Measurements from ENCODE around the gene SLC43A1. TPM values are rescaled to one million over a fixed set of nuclear protein-coding genes. Genes with fewer than 3 reads are reported as not detected.
A peak's percentile ranks its signal among the peaks of the same experiment; 100 is the strongest.

The SLC43A1 gene
- total and polyA plus RNA-seq, 4 experiments from 2014 or later, result 14.8 to 21.7 (median 18.6) TPM

DNA sequence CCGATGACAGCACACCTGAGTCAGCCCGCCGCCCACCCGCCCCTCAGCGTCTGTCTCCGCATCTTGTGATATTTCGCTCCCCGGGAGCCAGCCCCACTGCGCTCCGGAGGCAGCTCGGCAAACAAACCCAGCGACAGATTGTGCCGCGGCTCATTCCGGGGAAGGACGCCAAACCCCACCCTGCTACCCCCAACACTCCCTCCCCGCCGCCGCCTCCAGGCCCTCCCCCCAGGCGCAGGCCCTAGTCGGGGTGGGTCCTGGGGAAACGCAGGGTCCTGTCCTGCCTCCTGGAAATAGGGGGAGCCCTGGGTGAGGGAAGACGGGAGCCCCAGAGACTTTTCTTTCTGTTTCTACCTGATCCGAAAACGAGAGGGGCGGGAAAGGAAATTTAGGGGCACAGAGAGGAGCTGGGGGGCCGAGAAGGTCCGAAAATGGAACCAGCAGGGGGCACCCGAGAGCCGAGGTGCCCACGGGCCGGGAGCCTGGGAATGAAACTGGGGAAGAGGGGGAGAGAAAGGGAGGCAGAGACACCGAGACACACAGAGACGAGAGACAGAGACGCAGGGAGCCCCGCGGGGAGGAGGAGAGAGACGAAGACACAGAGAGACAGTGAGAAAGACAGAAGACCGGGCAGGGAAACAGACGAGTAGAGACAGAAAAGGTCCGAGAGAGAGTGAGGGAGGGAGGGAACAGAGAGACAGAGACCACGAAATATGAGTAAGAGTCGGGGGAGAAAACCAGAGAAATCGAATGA lies 56.9 kb downstream of the SLC43A1 start:
- Histone ChIP-seq H3K27ac (ENCODE audit: low read depth, low read length) (no peak overlapping the region), H3K36me3 (ENCODE audit: insufficient read depth, low read length) (no peaks in the 10 kb centered on the region), H3K9me3 (ENCODE audit: control insufficient read depth in 1 of 2, low read length in 2 of 2) (no peaks in the 10 kb centered on the region), H3K4me1 (ENCODE audit: insufficient read depth, low read length) (peaks cover 40% of the 10 kb centered on the region), H3K27me3 (ENCODE audit: insufficient read depth, low read length) (peaks cover 17% of the 10 kb centered on the region), H3K4me3 (ENCODE audit: low read length in 2 of 2) (peak overlapping the region; percentile 33 to 44)
- Mint-ChIP-seq H3K27ac (peak overlapping the region in 5 of 7 donors; percentile 48 to 81 (median 56)), H3K36me3 (no peaks in the 10 kb centered on the region), H3K4me1 (peaks cover 16 to 31% (median 24%) of the 10 kb centered on the region in 4 donors), H3K4me3 (peak overlapping the region; percentile 86 to 95 (median 91)), H3K27me3 (peaks cover 18 to 35% of the 10 kb centered on the region in 2 donors), H3K9me3 (peaks cover 0 to 1% (median 0%) of the 10 kb centered on the region in 8 donors)
- intact Hi-C loops (cut with micrococcal nuclease), result loop anchor here (1.0 to 5.0 kb wide), 4 partner anchors 34 to 1054 kb away; no protein-coding TSS in a partner anchor
- POLR2A ChIA-PET (ENCODE audit: partially characterized antibody), result interaction anchor here (0.6 to 2.3 kb wide), 8 partner anchors 20 to 284 kb away, joined by 3 to 12 read pairs (median 3); no protein-coding TSS in a partner anchor
- peak in 4 of 5 donors; percentile 18 to 42 (median 28) for DNase-seq
- CTCF ChIA-PET (ENCODE audit: partially characterized antibody), result interaction anchor here (0.6 to 8.2 kb wide), 41 partner anchors 9 to 342 kb away, joined by 3 to 187 read pairs (median 5); partner anchors contain the start of genes P2RX3, PRG2, SLC43A1 and SLC43A3

GRCh38 chr11:57458060-57458409 lies 57.5 kb downstream of the SLC43A1 start:
- H3K36me3 Mint-ChIP-seq, result no peaks in the 10 kb centered on the region

GRCh38 chr11:57457643-57458023 lies 57.9 kb downstream of the SLC43A1 start:
- Mint-ChIP-seq H3K27ac (peak overlapping the region in 3 of 7 donors; percentile 24 to 81 (median 73)), H3K9me3 (peaks cover 0 to 1% (median 0%) of the 10 kb centered on the region in 8 donors), H3K4me1 (peaks cover 16 to 31% (median 24%) of the 10 kb centered on the region in 4 donors), H3K27me3 (peaks cover 20 to 31% of the 10 kb centered on the region in 2 donors), H3K36me3 (no peaks in the 10 kb centered on the region), H3K4me3 (peak overlapping the region; percentile 60 to 93 (median 70))
- H3K27me3 ChIP-seq (ENCODE audit: insufficient read depth, low read length), result peaks cover 17% of the 10 kb centered on the region
- H3K9me3 ChIP-seq (ENCODE audit: control insufficient read depth in 1 of 2, low read length in 2 of 2), result no peaks in the 10 kb centered on the region
- CTCF ChIA-PET (ENCODE audit: partially characterized antibody), result interaction anchor here (0.5 to 8.2 kb wide), 50 partner anchors 8 to 1067 kb away, joined by 3 to 187 read pairs (median 4); partner anchors contain the start of genes P2RX3, PRG2, SLC43A1 and SLC43A3
- DNase-seq, result no peak
- no peak overlapping the region for H3K27ac ChIP-seq (ENCODE audit: low read depth, low read length)
- no peaks in the 10 kb centered on the region for H3K36me3 ChIP-seq (ENCODE audit: insufficient read depth, low read length)
- peak overlapping the region in 1 of 2 donors; percentile 3 for H3K4me3 ChIP-seq (ENCODE audit: low read length in 2 of 2)
- POLR2A ChIA-PET (ENCODE audit: partially characterized antibody), result interaction anchor here (0.6 to 2.3 kb wide), 9 partner anchors 21 to 285 kb away, joined by 3 to 12 read pairs (median 3); no protein-coding TSS in a partner anchor
- intact Hi-C loops (cut with micrococcal nuclease), result loop anchor here (1.0 to 5.0 kb wide), 9 partner anchors 23 to 1055 kb away; no protein-coding TSS in a partner anchor
- peaks cover 40% of the 10 kb centered on the region for H3K4me1 ChIP-seq (ENCODE audit: insufficient read depth, low read length)

More at GRCh38 chr11:57458060-57458409, 57.5 kb downstream of the SLC43A1 start:
- peak overlapping the region in 1 of 7 donors; percentile 81 for H3K27ac Mint-ChIP-seq
- peaks cover 16 to 31% (median 24%) of the 10 kb centered on the region in 4 donors for H3K4me1 Mint-ChIP-seq
- no peak overlapping the region for H3K4me3 ChIP-seq (ENCODE audit: low read length in 2 of 2)
- ChIA-PET CTCF (ENCODE audit: partially characterized antibody) (interaction anchor here (0.6 to 8.2 kb wide), 50 partner anchors 8 to 1066 kb away, joined by 3 to 187 read pairs (median 4); partner anchors contain the start of genes P2RX3, PRG2, SLC43A1 and SLC43A3), POLR2A (ENCODE audit: partially characterized antibody) (interaction anchor here (0.8 to 2.3 kb wide), 8 partner anchors 20 to 285 kb away, joined by 3 to 12 read pairs (median 3); no protein-coding TSS in a partner anchor)
- H3K36me3 ChIP-seq (ENCODE audit: insufficient read depth, low read length), result no peaks in the 10 kb centered on the region
- peaks cover 40% of the 10 kb centered on the region for H3K4me1 ChIP-seq (ENCODE audit: insufficient read depth, low read length)
- H3K27ac ChIP-seq (ENCODE audit: low read depth, low read length), result no peak overlapping the region
- intact Hi-C loops (cut with micrococcal nuclease), result loop anchor here (1.0 to 5.0 kb wide), 4 partner anchors 34 to 1054 kb away; no protein-coding TSS in a partner anchor
- H3K27me3 Mint-ChIP-seq, result peaks cover 20 to 35% of the 10 kb centered on the region in 2 donors
- DNase-seq, result peak in 2 of 5 donors; percentile 9 to 54
- H3K4me3 Mint-ChIP-seq, result peak overlapping the region; percentile 17 to 93 (median 70)
- no peaks in the 10 kb centered on the region for H3K9me3 ChIP-seq (ENCODE audit: control insufficient read depth in 1 of 2, low read length in 2 of 2)
- peaks cover 0 to 1% (median 0%) of the 10 kb centered on the region in 8 donors for H3K9me3 Mint-ChIP-seq
- H3K27me3 ChIP-seq (ENCODE audit: insufficient read depth, low read length), result peaks cover 17% of the 10 kb centered on the region

GRCh38 chr11:57456960-57457642 lies 58.4 kb downstream of the SLC43A1 start:
- peaks cover 40% of the 10 kb centered on the region for H3K4me1 ChIP-seq (ENCODE audit: insufficient read depth, low read length)
- H3K36me3 Mint-ChIP-seq, result no peaks in the 10 kb centered on the region
- H3K9me3 Mint-ChIP-seq, result peaks cover 0 to 1% (median 0%) of the 10 kb centered on the region in 8 donors
- no peaks in the 10 kb centered on the region for H3K36me3 ChIP-seq (ENCODE audit: insufficient read depth, low read length)
- peak overlapping the region in 1 of 2 donors; percentile 3 for H3K4me3 ChIP-seq (ENCODE audit: low read length in 2 of 2)
- ChIA-PET CTCF (ENCODE audit: partially characterized antibody) (interaction anchor here (0.5 to 8.2 kb wide), 49 partner anchors 9 to 1067 kb away, joined by 3 to 187 read pairs (median 5); partner anchors contain the start of genes P2RX3, PRG2, SLC43A1 and SLC43A3), POLR2A (ENCODE audit: partially characterized antibody) (interaction anchor here (0.6 to 2.3 kb wide), 7 partner anchors 21 to 285 kb away, joined by 3 to 12 read pairs (median 3); no protein-coding TSS in a partner anchor)
- H3K27ac ChIP-seq (ENCODE audit: low read depth, low read length), result no peak overlapping the region
- intact Hi-C loops (cut with micrococcal nuclease), result loop anchor here (1.0 to 5.0 kb wide), 7 partner anchors 23 to 1055 kb away; no protein-coding TSS in a partner anchor
- peak overlapping the region; percentile 60 to 93 (median 70) for H3K4me3 Mint-ChIP-seq
- peaks cover 20 to 28% of the 10 kb centered on the region in 2 donors for H3K27me3 Mint-ChIP-seq
- peaks cover 17% of the 10 kb centered on the region for H3K27me3 ChIP-seq (ENCODE audit: insufficient read depth, low read length)
- peak overlapping the region in 5 of 7 donors; percentile 32 to 83 (median 73) for H3K27ac Mint-ChIP-seq
- H3K9me3 ChIP-seq (ENCODE audit: control insufficient read depth in 1 of 2, low read length in 2 of 2), result no peaks in the 10 kb centered on the region
- DNase-seq, result peak; percentile 59 to 72 (median 62)
- H3K4me1 Mint-ChIP-seq, result peaks cover 16 to 31% (median 24%) of the 10 kb centered on the region in 4 donors

- H3K36me3 Mint-ChIP-seq, result no peaks in the 10 kb centered on the region
- peaks cover 19% of the 10 kb centered on the region for H3K4me1 ChIP-seq (ENCODE audit: insufficient read depth, low read length)
- no peaks in the 10 kb centered on the region for H3K9me3 Mint-ChIP-seq
- DNase-seq, result no peak
- H3K27me3 ChIP-seq (ENCODE audit: insufficient read depth, low read length), result peaks cover 8% of the 10 kb centered on the region
- no peak overlapping the region for H3K27ac ChIP-seq (ENCODE audit: low read depth, low read length)
- H3K27me3 Mint-ChIP-seq, result peaks cover 8 to 28% of the 10 kb centered on the region in 2 donors
- intact Hi-C loops (cut with micrococcal nuclease), result no loop called here
- CTCF ChIA-PET (ENCODE audit: partially characterized antibody), result interaction anchor here (1.0 to 1.5 kb wide), 3 partner anchors 40 to 191 kb away, joined by 3 to 5 read pairs (median 5); no protein-coding TSS in a partner anchor
- H3K27ac Mint-ChIP-seq, result no peak overlapping the region
- H3K4me3 Mint-ChIP-seq, result no peak overlapping the region
- H3K9me3 ChIP-seq (ENCODE audit: control insufficient read depth in 1 of 2, low read length in 2 of 2), result no peaks in the 10 kb centered on the region
- peaks cover 6 to 16% (median 12%) of the 10 kb centered on the region in 4 donors for H3K4me1 Mint-ChIP-seq
- H3K4me3 ChIP-seq (ENCODE audit: low read length in 2 of 2), result no peak overlapping the region
- H3K36me3 ChIP-seq (ENCODE audit: insufficient read depth, low read length), result no peaks in the 10 kb centered on the region
- POLR2A ChIA-PET (ENCODE audit: partially characterized antibody), result interaction anchor here (0.5 kb wide), 1 partner anchor 11 kb away, joined by 3 read pairs; no protein-coding TSS in a partner anchor
These were observed 61.8 kb downstream of the SLC43A1 start for GRCh38 chr11:57453543-57454177.

DNA sequence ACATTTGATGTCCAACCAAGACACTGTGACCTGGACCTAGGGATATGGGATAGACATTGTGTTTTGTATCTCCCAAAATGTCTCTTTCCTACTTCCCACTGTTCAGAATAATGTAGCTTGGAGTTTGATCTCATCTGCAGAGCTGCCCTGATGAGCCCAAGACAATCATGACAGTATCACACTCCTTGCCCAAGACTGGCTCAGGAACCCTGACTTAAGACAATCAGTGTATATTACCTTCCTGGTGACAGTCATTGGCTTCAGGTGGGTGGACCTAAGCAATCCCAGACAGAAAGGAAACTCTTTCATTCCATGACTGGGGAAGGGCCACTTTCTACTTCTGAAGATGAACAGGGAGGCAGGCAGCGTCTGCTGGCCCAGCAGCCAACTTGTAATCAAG lies 69.4 kb downstream of the SLC43A1 start:
- DNase-seq, result no peak
- H3K4me1 Mint-ChIP-seq, result peaks cover 0 to 1% (median 0%) of the 10 kb centered on the region in 4 donors
- ChIA-PET CTCF (ENCODE audit: partially characterized antibody) (interaction anchor here (1.0 to 2.2 kb wide), 3 partner anchors 12 to 195 kb away, joined by 4 to 15 read pairs (median 4); no protein-coding TSS in a partner anchor), POLR2A (ENCODE audit: partially characterized antibody) (no interaction called here)
- H3K27me3 Mint-ChIP-seq, result peaks cover 9 to 14% of the 10 kb centered on the region in 2 donors
- Histone ChIP-seq H3K4me1 (ENCODE audit: insufficient read depth, low read length) (no peaks in the 10 kb centered on the region), H3K27me3 (ENCODE audit: insufficient read depth, low read length) (no peaks in the 10 kb centered on the region), H3K9me3 (ENCODE audit: control insufficient read depth in 1 of 2, low read length in 2 of 2) (no peaks in the 10 kb centered on the region), H3K4me3 (ENCODE audit: low read length in 2 of 2) (no peak overlapping the region), H3K27ac (ENCODE audit: low read depth, low read length) (no peak overlapping the region), H3K36me3 (ENCODE audit: insufficient read depth, low read length) (no peaks in the 10 kb centered on the region)
- no peak overlapping the region for H3K4me3 Mint-ChIP-seq
- intact Hi-C loops (cut with micrococcal nuclease), result no loop called here
- no peak overlapping the region for H3K27ac Mint-ChIP-seq
- H3K9me3 Mint-ChIP-seq, result no peaks in the 10 kb centered on the region
- no peaks in the 10 kb centered on the region for H3K36me3 Mint-ChIP-seq
